ENCODE measurements around the gene SPINDOC. TPM values are rescaled to one million over a fixed set of nuclear protein-coding genes. Genes with fewer than 3 reads are reported as not detected.

The SPINDOC gene
- total and polyA plus RNA-seq, 9 of the 15 experiments (the other 6 are each of a cell fraction or from before 2014, with no cell fraction given): 0.70 to 36.3 (median 19.6) TPM

- CTCF ChIA-PET (ENCODE audit: low intra/inter-chr PET ratio): interaction anchor here (0.6 kb wide), 1 partner anchor 11 kb away, joined by 3 read pairs; the partner anchor contains the start of gene ZFTA
- in situ Hi-C loops (cut with MboI) (no loop called here), intact Hi-C loops (cut with micrococcal nuclease) (no loop called here)
- Histone ChIP-seq H3K9me1 (ENCODE audit: control insufficient read depth, insufficient read depth, low read length) (no peaks in the 10 kb centered on the region), H3K4me2 (ENCODE audit: insufficient read depth, low read length) (no peak overlapping the region), H3K79me2 (ENCODE audit: control insufficient read depth, insufficient read depth, low read length) (no peaks in the 10 kb centered on the region), H3K36me3 (ENCODE audit: control insufficient read depth, insufficient read depth, low read length) (no peaks in the 10 kb centered on the region), H3K9me3 (replicated peaks; ENCODE audit: control insufficient read depth, insufficient read depth, low read depth, low read length) (no peaks in the 10 kb centered on the region), H3K27me3 (ENCODE audit: control insufficient read depth in 2 of 2, insufficient read depth in 2 of 2, low read length in 2 of 2) (no peaks in the 10 kb centered on the region), H3K4me1 (replicated peaks in 1 of 2; ENCODE audit: control insufficient read depth in 2 of 2, insufficient read depth in 2 of 2, low read length in 2 of 2) (no peaks in the 10 kb centered on the region), H3K9ac (ENCODE audit: insufficient read depth in 1 of 2, low read depth in 2 of 2, low read length in 2 of 2) (no peak overlapping the region), H3K4me3 (no peak overlapping the region), H3K27ac (ENCODE audit: extremely low read depth, low read depth, low read length) (no peak overlapping the region), H4K20me1 (replicated peaks; ENCODE audit: control insufficient read depth, insufficient read depth, low read length) (no peaks in the 10 kb centered on the region), H2AFZ (ENCODE audit: low read depth, low read length) (no peak overlapping the region)
- WGBS (ENCODE audit: insufficient coverage, low coverage, missing lambda C conversion rate): 60% methylated on average over 2 of the region's 2 CpGs
- no TSS peak for BruUV-seq (replicated peaks)
- POLR2A ChIA-PET: no interaction called here
- TF ChIP-seq MXI1 (IDR thresholded peaks at IDR 0.05; ENCODE audit: low read depth, low read length): no peak
- no peak for TF ChIP-seq ZHX1 (conservative IDR thresholded peaks at IDR 0.05; ENCODE audit: low read length)
- TF ChIP-seq LCOR (CRISPR knock-in tag; IDR thresholded peaks at IDR 0.05): no peak
- no peak for TF ChIP-seq PKNOX1 (IDR thresholded peaks at IDR 0.05)
- TF ChIP-seq MYBL2 (IDR thresholded peaks at IDR 0.05; ENCODE audit: low read depth): no peak
- TF ChIP-seq MYBL2 (CRISPR knock-in tag; IDR thresholded peaks at IDR 0.05; ENCODE audit: borderline replicate concordance): no peak
- TF ChIP-seq ZBTB7A (IDR thresholded peaks at IDR 0.05; ENCODE audit: borderline replicate concordance, control insufficient read depth, low read depth, low read length): no peak
- no peak for TF ChIP-seq ZNF518B (CRISPR knock-in tag; IDR thresholded peaks at IDR 0.05)
- no peak for TF ChIP-seq ZNF165 (CRISPR knock-in tag; IDR thresholded peaks at IDR 0.05; ENCODE audit: borderline replicate concordance)
- no peak for TF ChIP-seq CAMTA2 (CRISPR knock-in tag; conservative IDR thresholded peaks at IDR 0.05)
- no peak for FAIRE-seq
- ATAC-seq: no peak
- DNase-seq (ENCODE audit: extremely low read depth in 1 of 4, low spot score in 3 of 4): no peak
Measured at GRCh38 chr11:63779039-63779438, 34.2 kb upstream of the SPINDOC start.

Data from K562 (cell line).